Measurements from ENCODE around the gene ZNF559.
A peak's percentile ranks its signal among the peaks of the same experiment; 100 is the strongest.
"Not testable (repeated sequence)": the region's sequence is repeated elsewhere in the genome, so short reads cannot be mapped to it uniquely, and the experiment has no call there.

ZNF559 gene

DNA sequence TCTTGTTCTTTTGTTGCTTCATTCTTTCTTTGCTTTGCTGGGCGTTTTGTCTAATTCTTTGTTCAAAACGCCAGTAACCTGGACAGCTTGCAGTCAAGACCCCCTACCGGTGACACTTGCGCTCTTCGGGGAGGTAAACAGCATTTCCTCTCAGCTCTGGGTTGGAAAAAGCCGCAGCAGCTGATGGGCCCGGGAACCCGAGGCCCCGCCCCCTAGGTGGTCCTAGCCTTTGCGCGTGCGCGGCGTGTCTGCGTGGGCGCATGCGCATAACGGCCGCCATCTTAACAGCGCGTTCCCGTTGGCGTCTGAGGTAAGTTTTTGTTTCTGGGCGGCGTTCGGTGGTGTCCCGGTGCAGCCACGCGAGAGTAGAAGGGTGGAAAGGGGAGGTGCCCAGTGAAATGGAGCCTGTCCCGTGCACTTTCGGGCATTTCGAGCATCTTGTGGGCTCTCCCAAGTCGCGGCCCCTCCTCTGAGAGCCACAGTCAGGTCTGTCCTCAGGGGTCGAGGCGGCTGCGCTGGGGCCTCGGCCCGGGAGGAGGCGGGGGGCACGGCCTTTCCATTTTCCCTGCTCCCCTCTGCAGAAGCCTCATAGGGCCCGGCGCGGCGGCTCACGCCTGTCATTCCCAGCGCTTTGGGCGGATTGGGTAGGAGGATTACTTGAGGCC, at the start of gene ZNF559:
ZNF559 (plus strand) TSS at position 261 of the 665 bp plus-strand sequence. CDS start 14,371 bp downstream, outside the sequence.
- DNase-seq (ENCODE audit: low read depth, low spot score), result peak; percentile 93

DNA sequence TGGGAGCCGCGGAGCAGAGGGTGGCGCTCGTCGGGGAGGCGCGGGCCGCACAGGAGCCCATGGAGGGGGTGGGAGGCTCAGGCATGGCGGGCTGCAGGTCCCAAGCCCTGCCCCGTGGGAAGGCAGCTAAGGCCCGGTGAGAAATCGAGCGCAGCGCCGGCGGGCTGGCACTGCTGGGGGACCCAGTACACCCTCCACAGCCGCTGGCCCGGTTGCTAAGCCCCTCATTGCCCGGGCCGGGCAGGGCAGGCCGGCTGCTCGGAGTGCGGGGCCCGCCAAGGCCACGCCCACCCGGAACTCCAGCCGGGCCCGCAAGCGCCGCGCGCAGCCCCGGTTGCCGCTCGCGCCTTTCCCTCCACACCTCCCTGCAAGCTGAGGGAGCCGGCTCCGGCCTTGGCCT, 40.5 kb upstream of the ZNF559 start:
- DNase-seq (ENCODE audit: low read depth, low spot score), result not testable (repeated sequence)

DNA sequence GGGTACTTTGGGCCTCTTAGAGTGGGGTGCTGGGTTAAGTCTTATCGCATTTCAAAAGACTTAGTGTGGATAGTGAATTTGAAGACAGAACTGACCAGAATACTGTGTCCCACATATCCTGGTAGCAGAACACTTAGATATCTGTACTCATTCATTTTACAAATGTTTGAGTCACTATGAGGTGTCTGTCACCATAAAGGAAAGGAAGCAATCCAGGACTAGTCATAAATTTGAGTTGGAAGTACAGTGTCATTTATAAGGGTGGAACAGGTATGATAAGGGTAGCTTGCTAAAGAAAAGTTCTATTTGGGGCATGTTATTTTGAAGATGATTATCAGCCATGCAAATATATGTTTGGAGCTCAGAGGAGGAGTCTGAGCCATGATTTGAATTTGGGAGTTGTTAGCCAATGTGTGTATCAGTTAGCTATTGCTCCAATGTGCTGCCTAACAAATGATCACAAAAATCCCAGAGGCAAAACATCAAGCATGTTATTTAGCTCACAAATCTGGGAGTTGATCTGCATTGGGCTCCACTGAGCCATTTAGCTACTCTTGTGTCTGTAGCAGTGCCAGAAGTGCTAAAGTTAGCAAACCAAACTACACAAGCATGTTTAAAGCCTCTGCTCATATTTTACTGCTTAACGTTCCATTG, 34.6 kb upstream of the ZNF559 start:
- no peak for DNase-seq (ENCODE audit: low read depth, low spot score)

DNA sequence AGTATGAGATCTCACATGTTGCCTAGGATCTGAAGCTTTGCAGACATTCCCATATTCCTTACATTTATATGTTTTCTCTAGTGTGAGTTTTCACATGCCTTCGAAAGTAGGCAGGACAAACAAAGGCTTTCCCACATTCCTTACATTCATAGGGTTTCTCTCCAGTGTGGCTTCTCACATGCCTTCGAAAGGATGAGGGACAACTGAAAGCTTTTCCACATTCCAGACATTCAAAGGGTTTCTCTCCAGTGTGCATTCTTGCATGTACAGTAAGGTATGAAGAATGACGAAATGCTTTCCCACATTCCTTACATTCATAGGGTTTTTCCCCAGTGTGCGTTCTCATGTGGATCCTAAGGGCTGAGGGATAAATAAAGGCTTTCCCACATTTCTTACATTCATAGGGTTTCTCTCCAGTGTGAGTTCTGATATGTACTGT, 28.5 kb upstream of the ZNF559 start:
- no peak for DNase-seq (ENCODE audit: low read depth, low spot score)

DNA sequence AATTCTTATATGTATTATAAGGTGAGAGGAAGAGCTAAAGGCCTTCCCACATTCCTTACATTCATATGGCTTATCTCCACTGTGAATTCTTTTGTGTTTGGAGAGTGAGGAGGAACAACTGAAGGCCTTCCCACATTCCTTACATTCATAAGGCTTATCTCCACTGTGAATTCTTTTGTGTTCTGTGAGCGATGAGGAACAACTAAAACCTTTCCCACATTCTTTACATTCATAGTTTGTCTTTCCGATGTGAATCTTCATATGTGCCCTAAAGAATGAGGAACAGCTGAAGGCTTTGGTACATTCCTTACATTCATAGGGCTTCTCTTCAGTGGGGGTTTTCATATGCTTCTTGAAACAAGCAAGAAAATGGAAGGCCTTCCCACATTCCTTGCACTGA, 27.6 kb upstream of the ZNF559 start:
- no peak for DNase-seq (ENCODE audit: low read depth, low spot score)

DNA sequence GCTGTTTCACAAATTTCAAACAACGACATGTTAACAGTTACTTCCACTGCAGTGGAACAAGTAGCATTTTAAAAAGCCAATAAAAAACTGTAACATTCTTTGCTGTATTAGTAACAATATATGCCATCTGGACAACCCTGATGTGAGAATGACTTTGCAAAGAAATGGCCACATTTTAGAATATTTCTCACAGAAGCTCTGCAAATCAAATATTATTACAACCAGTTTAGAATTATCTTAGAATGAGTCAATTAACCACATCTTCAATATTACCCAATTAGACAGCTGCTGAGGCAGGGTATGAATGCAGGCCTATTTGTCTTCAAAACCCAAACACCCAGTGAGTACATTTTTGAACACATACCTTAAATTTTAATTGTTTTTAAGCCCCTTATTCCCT, 17.5 kb upstream of the ZNF559 start:
- DNase-seq (ENCODE audit: low read depth, low spot score), result no peak

DNA sequence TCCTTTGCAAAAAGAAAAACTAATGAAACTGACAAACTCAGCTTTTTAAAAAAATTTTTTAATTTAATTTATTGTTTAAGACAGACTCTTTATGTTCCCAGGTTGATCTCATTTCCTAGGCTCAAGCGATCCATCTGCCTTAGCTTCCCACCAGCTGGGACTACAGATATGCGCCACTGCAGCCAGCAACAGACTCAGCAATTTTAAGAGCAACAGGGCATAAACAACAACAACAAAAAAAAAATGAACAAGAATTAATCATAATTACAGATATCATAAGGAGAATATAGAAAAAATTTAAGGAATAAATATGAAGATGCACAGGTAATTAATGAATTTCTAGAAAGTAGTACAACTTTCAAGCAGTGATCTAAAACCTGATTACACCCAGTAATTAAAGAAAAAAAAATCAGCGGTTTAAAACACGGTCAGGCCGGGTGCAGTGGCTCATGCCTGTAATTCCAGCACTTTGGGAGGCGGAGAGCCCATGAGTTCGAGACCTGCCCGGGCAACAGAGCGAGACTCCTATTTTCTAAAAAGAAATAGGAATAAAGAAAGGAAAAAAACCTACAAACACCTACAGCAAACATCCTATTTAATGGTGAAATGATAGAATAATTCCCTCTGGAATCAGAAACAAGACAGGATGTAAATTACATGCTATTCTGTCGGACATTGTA, 15.7 kb upstream of the ZNF559 start:
- no peak for DNase-seq (ENCODE audit: low read depth, low spot score)

DNA sequence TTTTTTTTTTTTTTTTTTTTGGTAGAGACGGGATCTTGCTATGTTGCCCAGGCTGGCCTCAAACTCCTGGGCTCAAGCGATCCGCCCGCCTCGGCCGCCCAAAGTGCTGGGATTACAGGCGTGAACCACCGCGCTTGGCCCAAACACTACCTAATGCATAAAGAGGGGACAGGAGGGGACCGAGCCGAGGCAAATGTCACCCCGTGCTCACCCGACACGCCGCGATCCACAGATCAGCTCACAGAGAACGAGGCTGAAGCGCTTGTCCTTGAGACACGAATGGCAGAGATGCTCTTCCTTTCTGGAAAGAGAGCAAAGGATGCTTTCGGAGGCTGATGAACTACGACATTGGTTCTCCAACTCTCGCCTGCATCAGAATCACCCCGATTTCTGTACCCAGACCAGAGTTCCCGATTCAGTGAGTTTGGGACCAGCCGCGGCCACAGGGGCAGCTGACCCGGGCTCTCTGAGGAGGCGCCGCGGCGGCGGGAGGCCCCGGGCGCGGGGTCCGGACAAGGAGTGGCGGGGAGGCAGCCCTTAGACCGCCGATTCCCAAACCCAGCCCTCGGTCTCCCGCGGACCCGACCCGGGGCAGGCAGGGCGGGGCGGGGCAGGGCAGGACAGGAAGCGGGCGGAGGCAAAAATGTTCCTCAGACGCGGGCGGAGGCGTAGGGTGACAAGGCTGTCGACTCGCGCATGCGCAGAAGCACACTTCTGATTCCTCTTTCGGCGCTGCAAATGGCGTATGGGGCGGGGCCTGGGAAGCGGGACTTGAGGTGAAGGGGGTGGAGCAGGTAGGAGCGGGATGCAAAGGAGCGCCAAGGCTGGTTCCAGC, 14.6 kb upstream of the ZNF559 start, which contains the start of gene ZNF699:
ZNF699 (minus strand) TSS at position 700 of the 835 bp plus-strand sequence. CDS start 4,719 bp downstream, outside the sequence.
- peak; percentile 94 for DNase-seq (ENCODE audit: low read depth, low spot score)

DNA sequence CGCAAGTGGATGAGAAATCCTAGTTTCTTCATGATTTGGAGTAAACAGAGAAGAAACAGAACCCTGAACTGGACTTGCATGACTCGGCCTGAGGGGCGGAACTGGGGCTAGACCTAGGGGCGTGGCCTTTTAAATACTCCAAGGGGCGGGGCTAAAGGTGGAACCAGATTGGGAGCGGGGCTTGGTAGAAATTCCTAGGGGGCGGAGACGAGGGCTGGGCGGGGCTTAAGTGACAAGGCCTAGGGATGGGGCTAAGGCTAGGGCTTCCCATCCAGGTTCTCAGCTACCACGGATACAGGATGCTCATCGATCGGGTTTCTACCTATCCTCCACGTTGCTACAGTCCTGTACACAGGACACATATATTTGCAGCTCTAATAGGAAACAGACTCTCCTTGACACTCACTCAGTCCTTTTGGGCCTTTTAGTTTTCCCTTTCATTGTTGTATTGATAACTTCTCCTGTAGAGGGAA, 14.0 kb upstream of the ZNF559 start:
- no peak for DNase-seq (ENCODE audit: low read depth, low spot score)

DNA sequence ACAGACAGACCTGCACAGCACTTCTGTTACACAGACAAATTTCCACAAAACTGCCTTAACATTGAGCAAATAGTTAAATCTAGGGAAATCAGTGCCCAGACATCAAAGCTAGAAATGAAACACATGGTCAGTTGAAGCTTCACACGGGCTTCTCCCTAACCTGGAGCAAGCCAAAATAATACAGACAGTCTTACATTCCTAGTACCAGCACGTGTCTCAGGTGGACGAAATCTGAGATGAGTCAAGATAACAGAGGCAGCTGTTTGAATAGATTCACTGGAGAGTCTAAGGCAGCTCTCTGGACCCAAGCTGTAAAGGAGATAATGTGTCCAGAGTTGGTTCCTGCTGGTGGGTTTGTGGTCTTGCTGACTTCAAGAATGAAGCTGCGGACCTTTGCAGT, 10.2 kb upstream of the ZNF559 start:
- no peak for DNase-seq (ENCODE audit: low read depth, low spot score)

DNA sequence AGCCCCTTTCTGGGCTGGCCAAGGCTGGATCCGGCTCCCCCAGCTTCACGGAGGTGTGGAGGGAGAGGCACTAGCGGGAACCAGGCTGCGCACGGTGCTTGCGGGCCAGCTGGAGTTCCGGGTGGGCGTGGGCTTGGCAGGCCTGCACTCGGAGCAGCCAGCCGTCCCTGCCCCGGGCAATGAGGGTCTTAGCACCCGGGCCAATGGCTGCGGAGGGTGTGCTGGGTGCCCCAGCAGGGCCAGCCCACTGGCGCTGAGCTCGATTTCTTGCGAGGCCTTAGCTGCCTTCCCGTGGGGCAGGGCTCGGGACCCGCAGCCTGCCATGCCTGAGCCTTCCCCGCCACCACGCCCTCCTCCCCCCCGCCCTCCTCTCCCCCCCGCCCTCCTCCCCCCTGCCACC, 2.6 kb upstream of the ZNF559 start:
- no peak for DNase-seq (ENCODE audit: low read depth, low spot score)

DNA sequence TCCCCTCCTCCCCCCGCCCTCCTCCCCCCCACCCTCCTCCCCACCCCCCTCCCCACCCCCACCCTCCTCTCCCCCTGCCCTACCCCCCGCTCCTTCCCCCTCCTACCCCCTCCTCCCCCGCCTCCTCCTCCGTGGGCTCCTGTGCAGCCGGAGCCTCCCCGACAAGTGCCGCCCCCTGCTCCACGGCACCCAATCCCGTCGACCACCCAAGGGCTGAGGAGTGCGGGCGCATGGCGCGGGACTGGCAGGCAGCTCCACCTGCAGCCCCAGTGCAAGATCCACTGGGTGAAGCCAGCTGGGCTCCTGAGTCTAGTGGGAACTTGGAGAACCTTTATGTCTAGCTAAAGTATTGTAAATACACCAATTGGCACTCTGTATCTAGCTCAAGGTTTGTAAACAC, 2.2 kb upstream of the ZNF559 start:
- DNase-seq (ENCODE audit: low read depth, low spot score), result not testable (repeated sequence)

DNA sequence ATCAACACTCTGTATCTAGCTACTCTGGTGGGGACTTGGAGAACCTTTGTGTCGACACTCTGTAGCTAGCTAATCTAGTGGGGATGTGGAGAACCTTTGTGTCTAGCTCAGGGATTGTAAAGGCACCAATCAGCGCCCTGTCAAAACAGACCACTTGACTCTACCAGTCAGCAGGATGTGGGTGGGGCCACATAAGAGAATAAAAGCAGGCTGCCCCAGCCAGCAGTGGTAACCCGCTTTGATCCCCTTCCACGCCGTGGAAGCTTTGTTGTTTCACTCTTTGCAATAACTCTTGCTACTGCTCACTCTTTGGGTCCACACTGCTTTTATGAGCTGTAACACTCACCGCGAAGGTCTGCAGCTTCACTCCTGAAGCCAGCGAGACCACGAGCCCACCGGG, 1.8 kb upstream of the ZNF559 start:
- DNase-seq (ENCODE audit: low read depth, low spot score), result not testable (repeated sequence)

DNA sequence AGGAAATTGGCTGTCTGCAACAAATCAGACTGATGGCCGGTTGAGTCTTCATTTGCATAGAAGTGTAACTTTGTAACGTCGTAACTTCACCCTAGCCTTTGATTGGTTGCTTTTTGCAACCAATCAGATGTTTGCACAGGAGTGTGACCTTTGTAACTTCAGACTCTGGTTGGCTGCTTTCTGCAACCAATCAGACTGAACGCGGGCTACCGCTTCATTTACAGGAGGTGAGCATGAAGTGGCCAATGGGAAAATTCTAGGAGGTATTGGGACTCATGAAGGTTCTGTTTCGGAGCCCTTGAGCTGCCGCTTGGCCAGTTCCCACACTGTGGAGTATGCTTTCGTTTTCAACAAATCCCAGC, 441 bp upstream of the ZNF559 start:
- DNase-seq (ENCODE audit: low read depth, low spot score), result no peak

DNA sequence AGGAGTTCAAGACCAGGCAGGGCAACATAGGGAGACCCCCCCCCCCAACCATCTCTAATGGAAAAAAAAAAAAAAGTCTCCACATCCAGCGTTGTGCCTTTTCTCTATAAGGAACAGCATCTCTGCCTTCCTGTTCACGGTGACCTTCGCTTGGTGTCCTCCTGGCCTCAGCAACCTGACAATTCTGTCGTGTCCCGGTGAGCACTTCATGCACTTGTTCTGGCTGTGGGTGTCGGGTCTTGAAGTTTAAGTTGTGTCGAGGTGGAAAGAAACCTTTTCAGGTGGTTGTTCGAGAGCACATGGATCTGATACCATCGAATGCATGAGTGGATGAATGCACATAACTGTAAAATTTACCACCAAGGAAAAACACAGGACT, 594 bp downstream of the ZNF559 start:
- no peak for DNase-seq (ENCODE audit: low read depth, low spot score)

DNA sequence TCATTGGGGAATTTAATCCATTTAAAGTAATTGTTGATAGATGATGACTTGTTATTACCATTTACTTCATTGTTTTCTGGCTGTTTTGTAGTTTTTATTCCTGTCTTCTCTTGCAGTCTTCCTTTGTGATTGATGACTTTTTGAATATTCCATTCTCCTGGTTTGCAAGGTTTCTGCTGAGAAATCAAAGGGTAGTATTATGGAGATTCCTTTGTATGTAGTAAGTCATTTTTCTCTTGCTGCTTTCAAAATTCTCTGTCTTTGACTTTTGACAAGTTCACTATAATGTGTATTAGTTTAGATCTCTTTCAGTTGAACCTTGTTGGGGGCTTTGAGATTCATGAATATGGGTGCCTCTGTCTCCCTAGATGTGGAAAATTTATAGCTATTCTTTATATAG, 6.0 kb downstream of the ZNF559 start:
- no peak for DNase-seq (ENCODE audit: low read depth, low spot score)

DNA sequence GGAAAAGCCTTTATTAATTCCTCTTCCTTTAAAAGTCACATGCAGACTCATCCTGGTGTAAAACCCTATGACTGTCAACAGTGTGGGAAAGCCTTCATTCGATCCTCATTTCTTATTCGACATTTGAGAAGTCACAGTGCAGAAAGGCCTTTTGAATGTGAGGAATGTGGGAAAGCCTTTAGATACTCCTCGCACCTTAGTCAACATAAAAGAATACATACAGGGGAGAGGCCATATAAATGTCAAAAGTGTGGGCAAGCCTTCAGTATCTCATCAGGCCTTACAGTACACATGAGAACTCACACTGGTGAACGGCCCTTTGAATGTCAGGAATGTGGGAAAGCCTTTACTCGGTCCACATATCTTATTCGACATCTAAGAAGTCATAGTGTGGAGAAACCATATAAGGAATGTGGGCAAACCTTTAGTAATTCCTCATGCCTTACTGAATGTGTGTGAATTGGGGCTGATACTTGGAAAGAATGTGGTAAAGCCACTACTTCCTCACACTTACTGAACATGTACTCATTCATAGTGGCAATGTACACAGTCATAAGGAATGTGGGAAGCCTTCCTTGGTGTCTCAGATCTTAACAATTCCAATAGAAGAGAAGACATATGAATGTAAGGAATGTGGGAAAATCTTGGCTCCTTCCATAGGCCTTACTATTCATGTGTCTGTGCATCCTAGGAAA, 18.8 kb downstream of the ZNF559 start:
- DNase-seq (ENCODE audit: low read depth, low spot score), result no peak

DNA sequence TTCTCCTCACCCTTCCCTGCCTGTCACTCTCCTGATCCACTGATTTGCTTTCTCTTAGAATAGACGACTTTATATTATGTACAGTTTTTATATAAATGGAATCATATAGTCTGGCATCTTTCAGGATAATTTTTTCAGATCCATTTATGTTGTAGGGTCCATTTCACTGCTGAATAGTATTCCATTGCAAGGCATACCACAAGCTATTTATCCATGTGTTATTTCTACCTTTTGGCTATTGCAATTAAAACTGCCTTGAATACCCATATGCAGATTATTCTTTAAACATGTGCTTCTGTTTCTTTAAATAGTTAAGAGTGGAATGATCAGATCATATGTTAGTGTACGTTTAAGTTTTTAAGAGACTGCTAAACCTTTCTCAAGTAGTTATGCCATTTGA, 21.0 kb downstream of the ZNF559 start:
- no peak for DNase-seq (ENCODE audit: low read depth, low spot score)

DNA sequence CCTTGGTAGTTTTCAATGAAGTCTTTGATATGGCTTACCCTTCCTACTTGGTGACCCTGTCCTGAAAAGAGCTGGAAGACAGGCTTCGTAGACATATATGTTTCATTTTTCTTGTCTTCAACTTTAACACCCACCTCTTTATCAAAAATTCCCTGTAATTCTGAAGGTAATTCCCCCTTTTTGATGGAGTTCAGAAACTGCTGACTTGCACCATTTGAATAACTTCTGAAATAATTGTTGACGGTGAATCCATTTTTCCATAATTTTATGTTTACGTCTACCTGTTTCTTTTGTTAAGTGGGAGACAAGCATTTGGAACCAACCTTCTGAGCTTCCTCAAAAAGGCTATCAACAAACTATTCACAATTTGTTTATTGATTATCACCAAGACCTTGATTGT, 24.3 kb downstream of the ZNF559 start:
- DNase-seq (ENCODE audit: low read depth, low spot score), result no peak

DNA sequence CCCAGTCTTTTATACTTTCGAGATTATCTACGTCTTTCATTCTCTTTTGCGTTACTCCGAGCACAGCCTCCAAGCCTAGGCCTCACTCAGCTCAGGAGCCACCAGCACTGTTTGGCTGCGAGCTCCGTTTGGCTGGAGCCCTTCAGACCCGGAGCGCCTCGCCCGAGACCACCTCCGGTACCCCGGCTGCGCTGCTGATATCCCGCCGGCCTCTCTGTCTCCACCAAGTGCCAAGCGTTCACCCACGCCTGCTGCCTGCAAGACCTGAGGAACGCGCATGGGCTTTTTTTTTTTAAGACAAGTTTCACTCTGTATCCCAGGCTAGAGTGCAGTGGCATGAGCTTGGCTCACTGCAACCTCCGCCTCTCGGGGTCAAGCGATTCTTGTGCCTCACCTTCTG, 24.7 kb downstream of the ZNF559 start:
- no peak for DNase-seq (ENCODE audit: low read depth, low spot score)

DNA sequence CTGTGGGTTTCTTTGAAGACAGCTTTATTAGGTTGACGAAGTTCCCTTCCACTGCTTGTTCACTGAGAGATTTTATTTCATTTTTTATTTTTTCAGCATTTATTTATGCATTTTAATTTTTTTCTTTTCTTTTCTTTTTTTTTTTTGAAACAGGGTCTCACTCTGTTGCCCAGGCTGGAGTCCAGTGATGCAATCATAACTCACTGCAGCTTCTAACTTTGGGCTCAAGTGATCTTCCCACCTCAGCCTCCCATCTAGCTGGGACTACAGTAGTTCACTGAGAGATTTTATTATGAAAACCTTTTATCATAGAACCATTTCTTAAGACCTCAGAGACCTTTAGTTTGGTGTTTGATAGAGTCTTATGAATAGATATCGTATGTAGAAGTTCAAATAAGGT, 28.5 kb downstream of the ZNF559 start:
- DNase-seq (ENCODE audit: low read depth, low spot score), result no peak
